OCI-LY3 (cell line): ENCODE measurements around the gene IFFO2.

Experiments
- CTCF ChIP-seq: fragments of 200-600, 300-600 bp; sonication (generic); IDR thresholded peaks from 2 replicates; pipeline ENCODE4 v1.5.1; 2014; ENCODE audit warnings: antibody characterized with exemption, low read length, low read depth
- EZH2phosphoT487 ChIP-seq: fragments of 200-600 bp; shearing (Covaris generic); IDR thresholded peaks from 2 replicates; pipeline ENCODE4 v1.6.1; 2018; ENCODE audit warnings: antibody characterized with exemption, mixed run types, low read depth

- no peak for TF ChIP-seq CTCF
- no peak for TF ChIP-seq EZH2phosphoT487
Observed at GRCh38 chr1:18945401-18945849, 11.1 kb downstream of the IFFO2 start.
